ENCODE data around the gene GOLGA8Q.
"Not testable (repeated sequence)": the region's sequence is repeated elsewhere in the genome, so short reads cannot be mapped to it uniquely, and the experiment has no call there.

Gene GOLGA8Q

GRCh38 chr15:30551750-30552149 is at the start of gene GOLGA8Q:
Gene GOLGA8Q (plus strand): TSS chr15:30552050. CDS start chr15:30552078, 28 bp downstream.
- H3K9ac ChIP-seq (ENCODE audit: low read depth, low read length); H3K36me3 ChIP-seq (ENCODE audit: insufficient read depth, low read length); H3K4me1 ChIP-seq (ENCODE audit: insufficient read depth, low read length); H3K9me3 ChIP-seq (ENCODE audit: control insufficient read depth, insufficient read depth, low read length): not testable (repeated sequence)

GRCh38 chr15:30502904-30503781 is 48.7 kb upstream of the GOLGA8Q start:
- H3K9ac ChIP-seq (ENCODE audit: low read depth, low read length); H3K9me3 ChIP-seq (ENCODE audit: control insufficient read depth, insufficient read depth, low read length); H3K36me3 ChIP-seq (ENCODE audit: insufficient read depth, low read length); H3K4me1 ChIP-seq (ENCODE audit: insufficient read depth, low read length): not testable (repeated sequence)

- H3K4me1 ChIP-seq (ENCODE audit: insufficient read depth, low read length); H3K9ac ChIP-seq (ENCODE audit: low read depth, low read length); H3K36me3 ChIP-seq (ENCODE audit: insufficient read depth, low read length); H3K9me3 ChIP-seq (ENCODE audit: control insufficient read depth, insufficient read depth, low read length): not testable (repeated sequence)
These were observed 47.5 kb upstream of the GOLGA8Q start for GRCh38 chr15:30504162-30504843.

- not testable (repeated sequence) for H3K4me1 ChIP-seq (ENCODE audit: insufficient read depth, low read length); H3K9ac ChIP-seq (ENCODE audit: low read depth, low read length); H3K9me3 ChIP-seq (ENCODE audit: control insufficient read depth, insufficient read depth, low read length); H3K36me3 ChIP-seq (ENCODE audit: insufficient read depth, low read length)
These were observed 37.3 kb upstream of the GOLGA8Q start for GRCh38 chr15:30514545-30514944.

GRCh38 chr15:30523453-30524243 is 28.2 kb upstream of the GOLGA8Q start:
- not testable (repeated sequence) for H3K9me3 ChIP-seq (ENCODE audit: control insufficient read depth, insufficient read depth, low read length); H3K9ac ChIP-seq (ENCODE audit: low read depth, low read length); H3K4me1 ChIP-seq (ENCODE audit: insufficient read depth, low read length); H3K36me3 ChIP-seq (ENCODE audit: insufficient read depth, low read length)

- not testable (repeated sequence) for H3K9me3 ChIP-seq (ENCODE audit: control insufficient read depth, insufficient read depth, low read length); H3K9ac ChIP-seq (ENCODE audit: low read depth, low read length); H3K4me1 ChIP-seq (ENCODE audit: insufficient read depth, low read length); H3K36me3 ChIP-seq (ENCODE audit: insufficient read depth, low read length)
These were observed 25.9 kb upstream of the GOLGA8Q start for GRCh38 chr15:30525912-30526311.

GRCh38 chr15:30529049-30529448 is 22.8 kb upstream of the GOLGA8Q start:
- H3K9me3 ChIP-seq (ENCODE audit: control insufficient read depth, insufficient read depth, low read length); H3K9ac ChIP-seq (ENCODE audit: low read depth, low read length); H3K36me3 ChIP-seq (ENCODE audit: insufficient read depth, low read length); H3K4me1 ChIP-seq (ENCODE audit: insufficient read depth, low read length): not testable (repeated sequence)

- not testable (repeated sequence) for H3K9ac ChIP-seq (ENCODE audit: low read depth, low read length); H3K36me3 ChIP-seq (ENCODE audit: insufficient read depth, low read length); H3K4me1 ChIP-seq (ENCODE audit: insufficient read depth, low read length); H3K9me3 ChIP-seq (ENCODE audit: control insufficient read depth, insufficient read depth, low read length)
These were observed 15.1 kb downstream of the GOLGA8Q start for GRCh38 chr15:30566949-30567348.

GRCh38 chr15:30573012-30573491 is 21.2 kb downstream of the GOLGA8Q start:
- H3K9ac ChIP-seq (ENCODE audit: low read depth, low read length); H3K9me3 ChIP-seq (ENCODE audit: control insufficient read depth, insufficient read depth, low read length); H3K36me3 ChIP-seq (ENCODE audit: insufficient read depth, low read length); H3K4me1 ChIP-seq (ENCODE audit: insufficient read depth, low read length): not testable (repeated sequence)

GRCh38 chr15:30579394-30579970 is 27.6 kb downstream of the GOLGA8Q start:
- H3K36me3 ChIP-seq (ENCODE audit: insufficient read depth, low read length); H3K9me3 ChIP-seq (ENCODE audit: control insufficient read depth, insufficient read depth, low read length); H3K4me1 ChIP-seq (ENCODE audit: insufficient read depth, low read length); H3K9ac ChIP-seq (ENCODE audit: low read depth, low read length): not testable (repeated sequence)

GRCh38 chr15:30580716-30581115 is 28.9 kb downstream of the GOLGA8Q start:
- not testable (repeated sequence) for H3K9ac ChIP-seq (ENCODE audit: low read depth, low read length); H3K9me3 ChIP-seq (ENCODE audit: control insufficient read depth, insufficient read depth, low read length); H3K36me3 ChIP-seq (ENCODE audit: insufficient read depth, low read length); H3K4me1 ChIP-seq (ENCODE audit: insufficient read depth, low read length)

- not testable (repeated sequence) for H3K9me3 ChIP-seq (ENCODE audit: control insufficient read depth, insufficient read depth, low read length); H3K36me3 ChIP-seq (ENCODE audit: insufficient read depth, low read length); H3K4me1 ChIP-seq (ENCODE audit: insufficient read depth, low read length); H3K9ac ChIP-seq (ENCODE audit: low read depth, low read length)
These were observed 47.1 kb downstream of the GOLGA8Q start for GRCh38 chr15:30598953-30599352.

GRCh38 chr15:30603796-30604195 is 51.9 kb downstream of the GOLGA8Q start, which contains the start of gene GOLGA8H:
Gene GOLGA8H (plus strand): TSS chr15:30604028. CDS start chr15:30604126, 98 bp downstream.
- not testable (repeated sequence) for H3K9ac ChIP-seq (ENCODE audit: low read depth, low read length); H3K4me1 ChIP-seq (ENCODE audit: insufficient read depth, low read length); H3K9me3 ChIP-seq (ENCODE audit: control insufficient read depth, insufficient read depth, low read length); H3K36me3 ChIP-seq (ENCODE audit: insufficient read depth, low read length)

All from ES-I3 (cell line).